Trophoblast cell (in vitro differentiated cells and primary cell): ENCODE results near the gene HABP4.
A peak's percentile ranks its signal among the peaks of the same experiment; 100 is the strongest.

Source experiments
- DNase-seq, 2 donors: peaks; one replicate each; pipeline ENCODE4 v3.0.0-alpha.2; 2016
- H2AFZ ChIP-seq: 2 replicates; pipeline ENCODE4 v1.6.1; 2013; ENCODE audit warnings: low read length, moderate library complexity, mild to moderate bottlenecking; ENCODE audit not compliant: insufficient read depth, poor library complexity
- H2AK5ac ChIP-seq: 2 replicates; pipeline ENCODE4 v1.6.1; 2013; ENCODE audit warnings: mild to moderate bottlenecking, low read length
- H2BK120ac ChIP-seq: 2 replicates; pipeline ENCODE4 v1.6.1; 2013; ENCODE audit warnings: low read length, mild to moderate bottlenecking, moderate library complexity; ENCODE audit not compliant: insufficient read depth, poor library complexity
- H2BK12ac ChIP-seq: 2 replicates; pipeline ENCODE4 v1.6.1; 2013; ENCODE audit warnings: mild to moderate bottlenecking, low read length, moderate library complexity
- H2BK5ac ChIP-seq: 2 replicates; pipeline ENCODE4 v1.6.1; 2013; ENCODE audit warnings: low read length, low read depth, moderate library complexity, mild to moderate bottlenecking; ENCODE audit not compliant: poor library complexity
- H3K14ac ChIP-seq: 2 replicates; pipeline ENCODE4 v1.6.1; 2013; ENCODE audit warnings: mild to moderate bottlenecking, low read length
- H3K18ac ChIP-seq: 2 replicates; pipeline ENCODE4 v1.6.1; 2013; ENCODE audit warnings: mild to moderate bottlenecking, low read length
- H3K23ac ChIP-seq: 2 replicates; pipeline ENCODE4 v1.6.1; 2013; ENCODE audit warnings: low read length
- H3K27ac ChIP-seq: 2 replicates; pipeline ENCODE4 v1.5.1; 2013; ENCODE audit warnings: low read depth, mild to moderate bottlenecking, inconsistent platforms, low read length, moderate library complexity
- H3K27me3 ChIP-seq: 2 replicates; pipeline ENCODE4 v1.6.1; 2013; ENCODE audit warnings: inconsistent platforms, mild to moderate bottlenecking, low read length, moderate library complexity; ENCODE audit not compliant: insufficient read depth
- H3K36me3 ChIP-seq, 2 experiments: 1 replicate in 1 of 2; 2 replicates in 1 of 2; pipeline ENCODE4 v1.6.1; 2013; ENCODE audit warnings: low read length in 2 of 2, mild to moderate bottlenecking in 2 of 2, moderate library complexity in 1 of 2; ENCODE audit not compliant: insufficient read depth in 2 of 2, control insufficient read depth in 1 of 2
- H3K4ac ChIP-seq: 2 replicates; pipeline ENCODE4 v1.6.1; 2013; ENCODE audit warnings: low read depth, mild to moderate bottlenecking, low read length, moderate library complexity
- H3K4me1 ChIP-seq, 2 experiments: 1 replicate in 1 of 2; 2 replicates in 1 of 2; pipeline ENCODE4 v1.6.1; 2013; ENCODE audit warnings: low read length in 2 of 2, mild to moderate bottlenecking in 2 of 2, moderate library complexity in 1 of 2; ENCODE audit not compliant: insufficient read depth in 2 of 2, control insufficient read depth in 1 of 2
- H3K4me2 ChIP-seq: 2 replicates; pipeline ENCODE4 v1.6.1; 2013; ENCODE audit warnings: inconsistent platforms, mild to moderate bottlenecking, low read length, moderate library complexity
- H3K4me3 ChIP-seq: 2 replicates; pipeline ENCODE4 v1.5.1; 2013; ENCODE audit warnings: mild to moderate bottlenecking, low read depth, low read length, inconsistent platforms
- H3K79me1 ChIP-seq: one replicate; pipeline ENCODE4 v1.6.1; 2013; ENCODE audit warnings: low read length
- H3K79me2 ChIP-seq: 2 replicates; pipeline ENCODE4 v1.6.1; 2013; ENCODE audit warnings: low read length, mild to moderate bottlenecking; ENCODE audit not compliant: control insufficient read depth, insufficient read depth, poor library complexity
- H3K9ac ChIP-seq: 2 replicates; pipeline ENCODE4 v1.6.1; 2013; ENCODE audit warnings: mild to moderate bottlenecking, low read length
- H3K9me3 ChIP-seq: 2 replicates; pipeline ENCODE4 v1.6.1; 2013; ENCODE audit warnings: low read depth, mild to moderate bottlenecking, control low read depth, inconsistent platforms, low read length; ENCODE audit not compliant: insufficient read depth
- H4K12ac ChIP-seq: 2 replicates; pipeline ENCODE4 v1.6.1; 2013; ENCODE audit warnings: low read depth, mild to moderate bottlenecking, low read length, moderate library complexity
- H4K8ac ChIP-seq: 2 replicates; pipeline ENCODE4 v1.6.1; 2013; ENCODE audit warnings: low read depth, mild to moderate bottlenecking, low read length, moderate library complexity
- H4K91ac ChIP-seq: one replicate; pipeline ENCODE4 v1.6.1; 2013; ENCODE audit warnings: low read depth, mild to moderate bottlenecking, low read length, moderate library complexity
- WGBS: extraction: QIAGEN DNeasy Blood & Tissue Kit; methylation state at CpG from one replicate; pipeline ENCODE4 v1.1.7; 2013; ENCODE audit warnings: missing lambda C conversion rate; ENCODE audit not compliant: insufficient read length, insufficient coverage; ENCODE audit errors: extremely low coverage; 5-methylcytosine and 5-hydroxymethylcytosine counted together

HABP4 gene

GRCh38 chr9:96418083-96418919 lies 31.7 kb upstream of the HABP4 start, which contains the start of gene ZNF367:
ZNF367 (minus strand) TSS chr9:96418370; CDS start chr9:96418032, 338 bp downstream.
- Histone ChIP-seq H2AK5ac (peak within 1 kb of the TSS; percentile 83), H3K79me1 (peaks cover 14% of the 10 kb centered on the region), H3K4me1 (peaks cover 6 to 7% of the 10 kb centered on the region in 2 experiments), H4K91ac (peak within 1 kb of the TSS; percentile 96), H3K23ac (no peak within 1 kb of the TSS), H3K27ac (peak within 1 kb of the TSS; percentile 99), H2BK120ac (peak within 1 kb of the TSS; percentile 98), H3K79me2 (peaks cover 19% of the 10 kb centered on the region), H4K12ac (peak within 1 kb of the TSS; percentile 86), H3K9ac (peak within 1 kb of the TSS; percentile 100), H3K36me3 (no peaks in the 10 kb centered on the region), H3K4me3 (peak within 1 kb of the TSS; percentile 89), H3K14ac (peak within 1 kb of the TSS; percentile 96), H3K9me3 (peaks cover 3% of the 10 kb centered on the region), H3K4me2 (peak within 1 kb of the TSS; percentile 100), H4K8ac (peak within 1 kb of the TSS; percentile 95), H3K27me3 (no peaks in the 10 kb centered on the region), H2BK12ac (peak within 1 kb of the TSS; percentile 80), H2BK5ac (peak within 1 kb of the TSS; percentile 98), H2AFZ (peak within 1 kb of the TSS; percentile 82), H3K18ac (peak within 1 kb of the TSS; percentile 98), H3K4ac (peak within 1 kb of the TSS; percentile 99)
- WGBS = no CpG with 5 or more reads among the region's 100 CpGs
- DNase-seq = peak; percentile 98

- Histone ChIP-seq H4K8ac (peak overlapping the region; percentile 95), H3K9ac (peak overlapping the region; percentile 93), H3K23ac (no peak overlapping the region), H3K4ac (peak overlapping the region; percentile 81), H3K27me3 (no peaks in the 10 kb centered on the region), H2AK5ac (peak overlapping the region; percentile 83), H3K79me2 (peaks cover 14% of the 10 kb centered on the region), H2AFZ (peak overlapping the region; percentile 69), H3K9me3 (peaks cover 3% of the 10 kb centered on the region), H3K36me3 (no peaks in the 10 kb centered on the region), H3K14ac (peak overlapping the region; percentile 96), H3K79me1 (peaks cover 15% of the 10 kb centered on the region), H3K4me3 (peak overlapping the region; percentile 81), H4K12ac (peak overlapping the region; percentile 86), H3K18ac (peak overlapping the region; percentile 98), H3K27ac (peak overlapping the region; percentile 99), H2BK12ac (peak overlapping the region; percentile 80), H4K91ac (peak overlapping the region; percentile 96), H3K4me1 (peaks cover 3 to 14% of the 10 kb centered on the region in 2 experiments), H2BK5ac (peak overlapping the region; percentile 98), H3K4me2 (peak overlapping the region; percentile 94), H2BK120ac (peak overlapping the region; percentile 98)
- DNase-seq = peak; percentile 43 to 64
- WGBS = no CpG with 5 or more reads among the region's 58 CpGs
Measured at GRCh38 chr9:96418920-96419690, 30.9 kb upstream of the HABP4 start.

DNA sequence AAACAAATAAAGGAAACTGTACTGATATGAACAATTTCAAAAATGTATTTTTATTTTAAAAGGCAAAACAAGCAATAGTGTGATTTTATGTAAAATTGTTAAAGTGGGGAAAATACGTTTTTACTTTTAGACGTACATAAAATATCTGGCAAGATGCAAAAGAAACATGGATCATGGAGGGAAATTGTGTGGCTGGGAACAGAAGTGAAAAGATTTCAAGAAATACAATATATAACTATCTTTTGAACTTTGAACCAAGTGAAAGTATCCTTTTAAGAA lies 30.3 kb upstream of the HABP4 start:
- Histone ChIP-seq H3K14ac (no peak overlapping the region), H3K9ac (no peak overlapping the region), H2AK5ac (no peak overlapping the region), H3K9me3 (peaks cover 3% of the 10 kb centered on the region), H3K27me3 (no peaks in the 10 kb centered on the region), H3K4me3 (no peak overlapping the region), H4K91ac (no peak overlapping the region), H3K18ac (no peak overlapping the region), H3K4ac (no peak overlapping the region), H3K79me1 (peaks cover 15% of the 10 kb centered on the region), H3K4me2 (no peak overlapping the region), H4K12ac (no peak overlapping the region), H2BK12ac (no peak overlapping the region), H3K79me2 (peaks cover 14% of the 10 kb centered on the region), H3K36me3 (no peaks in the 10 kb centered on the region), H2BK5ac (no peak overlapping the region), H3K4me1 (peaks cover 3 to 14% of the 10 kb centered on the region in 2 experiments), H2BK120ac (no peak overlapping the region), H4K8ac (no peak overlapping the region), H3K27ac (no peak overlapping the region), H2AFZ (no peak overlapping the region), H3K23ac (no peak overlapping the region)
- WGBS = 100% methylated on average over 2 of the region's 2 CpGs
- no peak for DNase-seq

GRCh38 chr9:96420468-96421219 lies 29.3 kb upstream of the HABP4 start:
- H3K23ac ChIP-seq = no peak overlapping the region

More at GRCh38 chr9:96420468-96421219, 29.3 kb upstream of the HABP4 start:
- WGBS = no CpG with 5 or more reads among the region's 6 CpGs
- peaks cover 15% of the 10 kb centered on the region for H3K79me1 ChIP-seq
- H3K36me3 ChIP-seq = no peaks in the 10 kb centered on the region
- peak overlapping the region; percentile 32 for H2BK5ac ChIP-seq
- H3K4me1 ChIP-seq = peaks cover 3 to 14% of the 10 kb centered on the region in 2 experiments
- no peak overlapping the region for H4K12ac ChIP-seq
- H3K4ac ChIP-seq = no peak overlapping the region
- no peak overlapping the region for H2BK12ac ChIP-seq
- H3K27ac ChIP-seq = peak overlapping the region; percentile 88
- no peak overlapping the region for H2AK5ac ChIP-seq
- peak overlapping the region; percentile 5 for H2BK120ac ChIP-seq
- peaks cover 3% of the 10 kb centered on the region for H3K9me3 ChIP-seq
- no peak overlapping the region for H4K8ac ChIP-seq
- H3K27me3 ChIP-seq = no peaks in the 10 kb centered on the region
- no peak overlapping the region for H3K14ac ChIP-seq
- peaks cover 14% of the 10 kb centered on the region for H3K79me2 ChIP-seq
- no peak overlapping the region for H2AFZ ChIP-seq
- H4K91ac ChIP-seq = peak overlapping the region; percentile 33
- peak; percentile 96 to 97 for DNase-seq
- H3K18ac ChIP-seq = no peak overlapping the region
- H3K9ac ChIP-seq = no peak overlapping the region
- H3K4me2 ChIP-seq = peak overlapping the region; percentile 51
- H3K4me3 ChIP-seq = no peak overlapping the region
